Sciatic nerve (tissue), 2 donors: Measurements from ENCODE around the gene VMO1. TPM values are rescaled to one million over a fixed set of nuclear protein-coding genes. Genes with fewer than 3 reads are reported as not detected.

ENCODE experiments used
- ATAC-seq: fragments of 200-7000 bp; cut with Tn5 transposase; one replicate; pipeline ENCODE4 v1.9.1; 2020; ENCODE audit warnings: mild to moderate bottlenecking, moderate library complexity
- DNase-seq: peaks from one replicate; pipeline ENCODE4 v3.0.0-alpha.2; 2020; ENCODE audit warnings: low spot score
- intact Hi-C: fragments of 100-400 bp; cut with DNase I; formaldehyde crosslinking; loops from one replicate; pipeline ENCODE4 v1.14.2; 2022
- total RNA-seq: library from RNA; stranded (reverse); fragmentation: NEBNext Ultra II Directional; extraction: Animal tissue kit (Norgen Biotek cat#: 25700); gene quantifications from one replicate; pipeline ENCODE4 v1.2.1, GENCODE V29; 2021
- donor health status: DM: no; HTN: no; CAD: no.
- donor health status: DM: no; HTN: no; CAD: no.

The VMO1 gene
- total RNA-seq, 1 donor from 2014 or later: 5.4 TPM

DNA sequence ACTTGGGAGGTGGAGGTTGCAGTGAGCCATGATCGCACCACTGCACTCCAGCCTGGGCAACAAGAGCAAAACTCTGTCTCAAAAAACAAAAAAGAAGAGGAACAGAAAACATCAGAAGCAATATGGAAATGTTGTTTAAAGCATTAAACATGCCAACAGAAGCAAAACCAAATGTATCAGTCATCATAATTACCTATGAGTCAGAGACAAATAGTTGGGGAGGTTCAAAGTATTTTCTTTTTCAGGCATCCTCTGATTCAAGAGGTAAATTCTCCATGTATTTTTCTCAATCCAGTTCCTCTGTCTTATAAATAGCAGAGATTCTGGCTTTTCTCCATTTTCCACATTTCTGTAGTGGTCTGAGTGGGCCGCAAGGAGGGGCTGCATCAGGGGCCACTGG, 16.5 kb downstream of the VMO1 start:
- ATAC-seq (no peak), DNase-seq (no peak)
- intact Hi-C loops: no loop called here

DNA sequence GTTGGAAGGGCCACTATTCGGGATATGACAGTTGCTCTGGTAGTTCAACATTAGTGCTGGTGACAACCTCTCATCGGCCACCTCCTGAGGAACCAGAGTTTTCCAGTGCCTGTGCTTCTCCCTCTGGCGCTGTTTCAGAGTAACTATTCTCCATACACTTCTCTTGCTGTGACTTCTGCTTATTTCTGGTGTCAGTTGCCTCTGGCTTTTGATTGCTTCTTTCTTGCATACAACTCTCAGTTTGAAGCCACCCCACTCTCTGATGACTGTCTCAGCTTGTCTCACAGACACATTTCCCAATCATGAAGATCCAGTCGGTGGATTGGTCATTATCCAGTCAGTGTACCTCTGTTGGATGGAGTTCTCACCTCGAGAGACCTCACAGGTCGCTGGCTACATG, 17.9 kb downstream of the VMO1 start:
- DNase-seq (no peak), ATAC-seq (no peak)
- intact Hi-C loops: no loop called here

DNA sequence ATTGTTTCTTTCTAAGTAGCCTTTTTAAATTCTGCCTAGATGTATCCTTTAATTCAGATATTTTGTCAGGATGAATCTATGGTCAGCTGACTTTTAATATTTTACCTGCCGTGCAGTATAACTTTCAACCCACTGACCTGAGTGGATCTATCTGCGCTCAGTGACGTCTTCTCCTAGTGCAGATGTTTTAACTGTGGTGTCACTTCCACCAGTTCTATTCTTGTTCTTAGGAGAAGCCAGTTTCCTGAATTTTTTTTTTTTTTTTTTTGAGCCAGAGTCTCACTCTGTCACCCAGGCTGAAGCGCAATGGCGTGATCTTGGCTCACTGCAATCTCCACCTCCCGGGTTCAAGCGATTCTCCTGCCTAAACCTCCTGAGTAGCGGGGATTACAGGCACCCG, 19.4 kb downstream of the VMO1 start:
- intact Hi-C loops: no loop called here
- ATAC-seq (peak; percentile 70), DNase-seq (no peak)

GRCh38 chr17:4766201-4766600, 20.0 kb downstream of the VMO1 start:
- intact Hi-C loops: no loop called here
- DNase-seq (no peak), ATAC-seq (peak; percentile 68)

GRCh38 chr17:4764595-4764994, 21.6 kb downstream of the VMO1 start:
- intact Hi-C loops: no loop called here
- peak; percentile 63 for ATAC-seq
- DNase-seq: no peak

DNA sequence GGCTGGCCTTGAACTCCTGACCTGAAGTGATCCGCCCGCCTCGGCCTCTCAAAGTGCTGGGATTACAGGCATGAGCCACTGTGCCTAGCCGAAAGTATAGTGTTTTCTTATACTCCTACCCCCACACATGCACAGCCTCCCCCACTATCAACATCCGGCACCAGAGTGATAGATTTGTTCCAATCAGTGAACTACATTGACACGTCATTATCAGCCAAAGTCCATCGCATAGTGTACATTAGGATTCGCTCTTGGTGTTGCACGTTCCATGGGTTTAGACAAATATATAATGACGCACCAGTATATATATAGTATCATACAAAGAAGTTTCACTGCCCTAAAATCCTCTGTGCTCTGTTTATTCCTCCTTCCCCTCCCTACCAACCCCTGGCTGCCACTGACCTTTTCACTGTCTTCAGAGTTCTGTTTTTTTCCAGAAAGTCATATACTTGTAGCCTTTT, 26.4 kb downstream of the VMO1 start:
- DNase-seq: no peak

DNA sequence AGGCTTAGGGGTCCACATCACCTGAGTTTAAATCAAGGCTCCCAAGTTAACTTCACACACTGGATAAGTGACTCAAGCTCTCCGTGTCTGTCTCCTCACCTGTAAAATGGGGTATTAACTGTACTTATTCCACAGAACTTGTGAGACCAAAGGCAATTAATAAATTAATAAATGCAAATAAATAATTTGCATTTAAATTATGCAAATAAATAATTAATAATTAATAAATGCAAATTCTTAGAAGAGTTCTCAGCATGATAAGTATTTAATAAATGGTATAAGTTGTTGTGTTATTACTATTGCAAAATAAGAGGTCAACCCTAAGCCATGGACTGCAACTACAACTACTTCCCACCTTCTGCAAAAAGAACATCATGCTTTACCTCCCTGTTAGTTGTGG, 32.8 kb downstream of the VMO1 start:
- ATAC-seq (no peak), DNase-seq (no peak)
- intact Hi-C loops: no loop called here

More for the DNA sequence above, 26.4 kb downstream of the VMO1 start:
- peak; percentile 81 for ATAC-seq
- intact Hi-C loops: no loop called here

- DNase-seq (no peak), ATAC-seq (no peak)
- intact Hi-C loops: no loop called here
Observed at GRCh38 chr17:4751932-4752331, 34.2 kb downstream of the VMO1 start.

DNA sequence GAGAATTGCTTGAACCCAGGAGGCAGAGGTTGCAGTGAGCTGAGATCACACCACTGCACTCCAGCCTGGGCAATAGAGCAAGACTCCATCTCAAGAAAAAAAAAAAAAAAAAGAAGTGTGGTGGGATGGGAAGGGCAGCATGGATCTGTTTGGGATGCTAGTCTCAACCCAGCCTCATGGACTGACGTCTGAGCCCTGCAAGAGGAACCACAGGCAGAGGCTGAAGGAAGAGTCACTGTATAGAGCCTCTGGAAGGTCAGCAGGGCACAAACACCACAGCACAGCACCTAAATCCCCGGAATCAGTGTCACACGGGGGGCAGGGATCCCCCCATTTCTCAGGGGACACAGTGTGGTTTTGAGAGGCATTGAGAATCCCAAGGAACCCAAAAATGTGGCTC, 35.6 kb downstream of the VMO1 start:
- intact Hi-C loops: no loop called here
- ATAC-seq: no peak
- DNase-seq: no peak

GRCh38 chr17:4748686-4749085, 37.5 kb downstream of the VMO1 start:
- ATAC-seq: peak; percentile 74
- intact Hi-C loops: no loop called here
- DNase-seq: no peak

DNA sequence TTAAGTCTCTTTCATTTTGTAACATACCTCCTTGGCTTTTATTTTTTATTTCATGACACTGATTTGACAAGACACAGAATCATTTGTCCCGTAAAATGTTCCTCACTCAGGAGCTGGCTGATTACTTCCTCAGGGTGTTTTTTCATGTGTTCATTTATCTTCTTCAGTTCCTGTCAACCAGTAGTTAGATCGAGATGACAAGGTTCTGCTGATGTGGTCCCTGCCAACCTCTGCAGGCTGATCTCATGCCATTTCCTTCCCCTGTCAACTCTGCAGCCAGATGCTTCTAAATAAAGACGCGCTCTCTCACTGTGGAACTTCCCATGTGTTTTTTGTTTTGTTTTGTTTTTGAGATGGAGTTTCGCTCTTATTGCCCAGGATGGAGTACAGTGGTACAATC, 38.3 kb downstream of the VMO1 start:
- ATAC-seq (peak; percentile 78), DNase-seq (no peak)
- intact Hi-C loops: no loop called here

GRCh38 chr17:4744999-4745969, 40.9 kb downstream of the VMO1 start:
- DNase-seq (no peak), ATAC-seq (peak; percentile 18)
- intact Hi-C loops: no loop called here

- intact Hi-C loops: no loop called here
- ATAC-seq: no peak
- no peak for DNase-seq
Observed at GRCh38 chr17:4743898-4744297, 42.3 kb downstream of the VMO1 start.

DNA sequence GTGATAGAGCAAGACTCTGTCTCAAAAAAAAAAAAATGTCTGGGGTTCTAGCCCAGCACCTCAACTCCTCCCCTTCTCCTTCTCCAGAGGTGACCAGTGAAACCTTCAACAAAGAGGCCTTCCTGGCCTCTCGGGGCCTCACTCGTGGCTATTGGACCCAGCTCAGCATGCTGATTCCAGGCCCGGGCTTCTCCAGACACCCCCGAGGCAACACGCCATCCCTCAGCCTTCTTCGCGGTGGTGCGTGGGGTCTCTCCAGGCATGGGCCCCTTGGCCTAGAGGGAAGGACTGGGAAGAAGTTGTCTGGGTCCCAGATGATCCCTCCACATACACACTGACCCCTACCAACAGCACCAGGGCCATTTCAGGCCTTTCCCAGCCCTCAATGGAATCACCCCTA, 42.9 kb downstream of the VMO1 start:
- intact Hi-C loops: no loop called here
- ATAC-seq: no peak
- no peak for DNase-seq

- intact Hi-C loops: no loop called here
- DNase-seq (no peak), ATAC-seq (no peak)
Observed at GRCh38 chr17:4742629-4743028, 43.5 kb downstream of the VMO1 start.

- ATAC-seq: no peak
- no peak for DNase-seq
- intact Hi-C loops: no loop called here
Observed at GRCh38 chr17:4742133-4742532, 44.0 kb downstream of the VMO1 start.

DNA sequence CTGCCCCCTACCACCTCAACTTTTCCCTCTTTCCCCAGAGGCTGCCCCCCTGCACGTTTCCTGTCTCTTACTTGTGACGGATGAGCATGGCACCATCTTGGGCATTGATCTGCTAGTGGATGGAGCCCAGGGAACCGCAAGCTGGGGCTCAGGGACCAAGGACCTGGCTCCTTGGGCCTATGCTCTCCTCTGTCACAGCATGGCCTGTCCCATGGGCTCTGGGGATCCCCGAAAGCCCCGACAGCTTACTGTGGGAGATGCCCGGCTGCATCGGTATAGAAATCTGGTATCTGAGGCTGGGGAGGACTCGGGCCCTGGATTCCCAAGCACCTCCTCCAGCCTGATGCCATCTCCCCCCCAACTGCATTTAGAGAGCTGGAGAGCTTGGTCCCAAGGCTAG, 44.6 kb downstream of the VMO1 start:
- ATAC-seq: no peak
- no peak for DNase-seq
- intact Hi-C loops: no loop called here

DNA sequence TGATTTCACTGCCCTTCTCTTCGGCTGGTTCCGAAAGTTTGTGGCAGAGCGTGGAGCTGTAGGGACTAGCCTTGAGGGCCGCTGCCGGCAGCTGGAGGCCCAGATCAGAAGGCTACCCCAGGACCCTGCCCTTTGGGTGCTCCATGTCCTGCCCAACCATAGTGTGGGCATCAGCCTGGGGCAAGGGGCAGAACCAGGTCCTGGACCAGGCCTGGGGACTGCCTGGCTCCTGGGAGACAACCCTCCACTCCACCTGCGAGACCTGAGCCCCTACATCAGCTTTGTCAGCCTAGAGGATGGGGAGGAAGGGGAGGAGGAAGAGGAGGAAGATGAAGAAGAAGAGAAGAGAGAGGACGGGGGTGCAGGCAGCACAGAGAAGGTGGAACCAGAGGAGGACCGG, 45.6 kb downstream of the VMO1 start:
- no peak for DNase-seq
- ATAC-seq: no peak
- intact Hi-C loops: no loop called here

GRCh38 chr17:4740025-4740351, 46.2 kb downstream of the VMO1 start:
- intact Hi-C loops: no loop called here
- ATAC-seq (no peak), DNase-seq (no peak)

DNA sequence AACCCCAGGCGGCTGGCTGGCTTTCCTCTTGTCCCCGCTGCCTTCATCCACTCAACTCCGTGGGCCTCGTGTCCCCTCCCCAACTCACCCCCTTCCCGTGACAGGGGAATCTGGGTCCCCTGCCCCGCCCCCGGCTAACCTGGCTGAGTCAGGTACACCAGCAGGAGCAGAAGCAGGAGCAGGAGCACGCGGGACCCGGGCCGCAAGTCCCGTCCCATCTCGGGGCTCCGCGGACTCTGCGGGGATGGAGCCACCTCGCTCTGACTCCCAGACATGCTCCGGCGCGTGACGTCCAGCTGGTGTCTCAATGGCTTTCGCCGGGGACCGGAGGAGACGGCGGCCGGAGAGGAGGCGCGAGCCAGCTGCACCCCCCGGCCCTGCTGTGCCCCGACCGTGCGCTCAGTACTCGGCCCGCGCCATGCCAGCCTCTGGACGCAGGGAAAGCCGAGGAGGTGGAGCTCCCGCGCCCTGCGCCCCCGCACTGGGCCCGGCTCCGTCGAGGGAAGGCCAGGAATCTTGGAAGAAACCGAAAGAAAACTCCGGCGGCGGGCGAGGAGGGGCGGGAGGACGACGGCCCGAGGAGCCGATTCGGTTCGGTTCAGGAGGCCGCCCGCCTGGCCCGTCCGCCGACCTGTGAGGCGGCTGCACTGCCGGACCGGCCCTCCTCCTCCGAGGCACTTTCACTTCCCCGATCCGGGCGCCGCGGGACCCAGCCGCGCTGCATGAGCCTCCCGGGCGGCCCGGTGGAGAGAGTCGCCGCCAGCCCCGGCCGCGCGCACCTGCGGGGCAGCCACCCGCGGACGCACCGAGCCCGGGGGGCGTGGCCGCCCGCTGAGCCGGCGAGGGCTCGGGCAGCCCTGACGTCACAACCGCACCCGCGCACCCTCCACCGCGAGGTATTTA, 46.8 kb downstream of the VMO1 start, which contains the start of the genes CXCL16 and ZMYND15:
TSS of gene CXCL16 (minus strand) at position 807 of the 903 bp plus-strand sequence. CDS start at position 218, 589 bp downstream.
TSS of gene ZMYND15 (plus strand) at position 712 of the 903 bp plus-strand sequence. CDS start 716 bp downstream, outside the sequence.
- ATAC-seq (peak; percentile 50), DNase-seq (peak; percentile 78)
- intact Hi-C loops: loop anchor here (10.0 kb wide), 1 partner anchor 145 kb away; no protein-coding TSS in a partner anchor
